NCI-H2081 (cell line): ENCODE data around the gene DCAF12L1.

Source experiments
- DNase-seq, 2 experiments: peaks; one replicate each; lab custom pipeline; 2025; lab: John Stamatoyannopoulos, UW

The DCAF12L1 gene

GRCh38 chrX:126552313-126553022 lies at the start of gene DCAF12L1:
Gene DCAF12L1, minus strand, starts transcription at chrX:126552814. Its CDS starts 206 bp downstream, at chrX:126552608.
- no peak for DNase-seq

- no peak for DNase-seq
These were observed 28.3 kb upstream of the DCAF12L1 start for GRCh38 chrX:126580877-126581276.

DNA sequence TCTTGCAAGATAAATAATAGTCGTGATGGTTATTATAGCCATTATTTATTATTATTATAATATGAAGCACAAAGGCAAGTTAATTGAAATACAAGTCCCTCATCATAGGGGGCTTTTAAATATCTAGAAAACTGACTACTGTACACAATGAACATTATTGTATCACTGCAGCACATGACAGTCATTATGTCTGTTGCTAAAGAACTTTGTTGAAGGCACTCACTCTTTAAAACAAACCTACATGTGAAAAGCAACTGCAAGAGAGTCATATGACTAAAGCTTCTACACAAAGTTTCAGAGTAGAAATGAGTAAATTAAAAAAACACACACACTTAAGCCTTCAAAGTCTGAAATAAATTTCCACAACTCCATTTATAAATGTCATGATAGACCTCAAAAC lies 23.3 kb upstream of the DCAF12L1 start:
- no peak for DNase-seq

DNA sequence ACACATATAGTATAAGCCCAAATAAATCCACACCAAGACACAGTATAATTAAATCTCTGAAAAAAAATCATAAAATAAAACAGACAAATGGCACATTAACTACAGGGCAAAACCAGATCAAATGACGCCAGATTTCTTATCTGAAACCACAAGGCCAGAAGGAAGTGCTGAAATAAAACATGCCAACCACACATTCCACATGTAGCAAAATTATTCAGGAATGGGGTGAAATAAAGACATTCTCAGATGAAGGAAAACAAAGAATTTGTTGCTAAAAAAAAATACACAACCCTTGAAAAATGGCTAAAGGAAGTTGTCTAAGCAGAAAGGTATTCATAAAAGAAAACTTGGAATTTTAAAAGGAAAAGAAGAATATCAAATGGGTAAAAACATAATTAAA lies 4.5 kb upstream of the DCAF12L1 start:
- no peak for DNase-seq

DNA sequence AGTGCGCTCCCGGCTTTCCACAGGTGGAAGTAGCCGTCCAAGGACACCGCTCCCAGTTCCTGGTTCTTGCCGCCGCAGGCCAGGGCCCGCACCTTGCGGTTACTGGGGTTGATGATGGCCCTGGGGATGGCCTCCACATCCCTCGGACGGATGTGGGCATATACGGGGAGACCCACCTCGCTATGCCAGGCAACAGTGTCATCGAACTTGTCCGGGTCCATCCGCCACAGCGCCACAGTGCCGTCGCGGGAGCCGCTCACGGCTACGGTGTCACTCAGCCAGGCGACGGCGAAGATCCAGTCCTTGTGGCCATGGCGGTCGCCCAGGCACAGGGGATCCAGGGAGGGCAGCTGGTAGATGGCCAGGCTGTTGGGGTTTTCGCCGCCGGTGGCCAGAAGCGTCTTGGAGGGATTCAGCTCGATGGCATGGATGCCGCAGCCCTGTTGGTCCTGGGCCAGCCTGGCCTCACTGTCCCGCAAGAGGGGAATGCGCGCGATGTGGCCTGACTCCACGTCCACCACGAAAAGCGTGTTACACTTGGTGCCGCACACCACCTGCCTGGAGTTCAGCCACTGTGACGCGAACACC lies 795 bp downstream of the DCAF12L1 start:
- DNase-seq, result no peak

DNA sequence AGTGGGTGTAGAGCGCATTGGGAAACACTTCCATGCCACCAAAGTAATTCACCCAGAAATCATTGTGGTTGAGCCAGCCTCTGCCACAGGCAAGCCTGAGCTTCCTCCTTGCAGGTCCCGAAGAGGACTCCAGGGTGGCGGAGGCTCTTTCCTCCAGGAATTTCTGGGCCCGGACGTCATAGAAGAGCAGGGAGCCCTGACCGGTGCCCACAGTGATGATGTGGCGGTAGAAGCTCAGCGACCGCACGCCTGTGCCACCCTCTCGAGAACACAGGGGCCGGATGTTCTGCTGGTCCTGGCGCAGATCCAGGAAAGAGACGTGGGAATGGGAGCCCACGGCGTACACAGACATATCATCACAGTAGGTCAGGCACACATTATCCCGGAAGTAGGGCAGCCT lies 1.3 kb downstream of the DCAF12L1 start:
- DNase-seq, result no peak

- DNase-seq, result no peak
These were observed 1.8 kb downstream of the DCAF12L1 start for GRCh38 chrX:126550816-126551215.

- no peak for DNase-seq
These were observed 42.7 kb downstream of the DCAF12L1 start for GRCh38 chrX:126509923-126510322.
